ENCODE data around the gene MAS1L.
"Not testable (repeated sequence)": the region's sequence is repeated elsewhere in the genome, so short reads cannot be mapped to it uniquely, and the experiment has no call there.

The MAS1L gene

DNA sequence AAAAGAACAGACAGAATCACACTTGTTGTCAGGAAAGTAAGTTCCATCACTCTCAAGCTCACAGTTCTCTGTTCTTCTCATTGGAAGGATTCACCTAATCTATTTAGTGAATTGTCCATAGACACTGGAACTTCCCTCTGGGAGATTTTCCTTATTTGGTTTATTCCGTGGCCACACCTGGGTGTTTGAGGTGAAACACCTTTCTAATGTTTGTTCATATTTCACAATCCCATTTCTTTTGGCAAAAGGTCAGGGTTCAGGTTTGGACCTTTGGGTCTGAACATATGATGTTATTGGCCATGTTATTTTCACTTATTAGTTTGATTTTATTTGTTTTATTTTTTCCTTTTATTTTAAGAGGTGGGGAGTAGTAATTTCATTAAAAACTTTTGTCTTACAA lies 4.0 kb downstream of the MAS1L start:
- no peak for DNase-seq (ENCODE audit: low read depth in 4 of 4, low spot score in 1 of 4)

DNA sequence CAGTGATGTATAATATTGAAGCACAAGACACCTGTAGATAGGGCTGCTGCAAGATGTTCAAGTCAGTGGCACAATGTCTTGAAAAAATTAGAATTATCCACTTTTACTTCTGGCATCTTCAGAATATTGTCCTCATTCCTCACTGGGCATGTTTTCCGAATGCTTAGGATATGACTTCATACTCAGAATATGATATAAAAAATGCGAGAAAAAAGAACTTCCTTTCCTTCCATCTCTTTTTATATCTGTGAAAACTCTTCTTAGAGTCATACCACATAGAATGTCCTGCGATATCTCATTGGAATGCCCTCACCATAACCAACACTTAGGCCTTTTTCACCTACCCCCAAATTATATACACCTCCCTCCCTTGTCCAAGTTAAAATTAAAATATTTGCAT lies 4.6 kb downstream of the MAS1L start:
- DNase-seq (ENCODE audit: low read depth in 4 of 4, low spot score in 1 of 4): no peak

GRCh38 chr6:29479560-29479959 lies 8.2 kb downstream of the MAS1L start:
- DNase-seq (ENCODE audit: low read depth in 4 of 4, low spot score in 1 of 4): no peak

DNA sequence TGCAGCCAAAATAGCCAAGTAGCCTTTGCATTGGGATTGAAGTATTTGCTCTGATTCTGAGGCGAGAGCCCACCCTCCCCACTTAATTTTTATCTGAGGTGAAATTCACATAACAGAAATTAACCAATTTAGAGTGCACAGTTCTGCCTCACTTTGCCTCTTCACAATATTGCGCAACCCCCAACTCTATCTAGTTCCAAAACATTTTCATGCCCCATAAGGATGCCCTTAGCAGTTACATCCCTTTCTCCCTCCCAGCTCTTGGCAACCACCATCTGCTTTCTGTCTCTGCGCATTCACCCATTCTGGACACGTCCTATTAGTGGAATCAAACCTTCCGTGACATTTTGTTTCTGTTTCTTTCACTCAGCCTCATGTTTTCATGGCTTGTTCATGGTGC lies 9.0 kb downstream of the MAS1L start:
- DNase-seq (ENCODE audit: low read depth in 4 of 4, low spot score in 1 of 4): no peak

GRCh38 chr6:29477923-29478450 lies 9.8 kb downstream of the MAS1L start:
- no peak for DNase-seq (ENCODE audit: low read depth in 4 of 4, low spot score in 1 of 4)

DNA sequence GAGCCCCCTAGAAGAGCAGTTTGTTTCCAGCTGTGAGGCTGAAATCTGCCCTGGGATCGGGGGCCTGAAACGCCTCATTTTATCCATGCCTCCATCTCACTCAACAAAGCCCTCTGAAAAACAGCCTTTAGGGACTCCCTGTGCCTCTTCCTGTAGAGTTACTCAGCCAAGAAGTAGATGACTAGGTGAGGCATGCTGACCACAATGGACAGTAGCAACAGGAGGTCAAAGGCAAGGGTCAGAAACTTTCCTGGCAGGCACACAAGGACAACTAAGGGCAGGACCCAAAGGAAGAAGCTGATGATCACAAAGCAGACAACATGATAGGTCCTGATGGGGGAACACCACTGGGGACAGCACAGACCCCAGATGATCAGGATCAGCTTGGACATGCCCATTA lies 12.8 kb downstream of the MAS1L start:
- no peak for DNase-seq (ENCODE audit: low read depth in 4 of 4, low spot score in 1 of 4)

- DNase-seq (ENCODE audit: low read depth in 4 of 4, low spot score in 1 of 4): no peak
Measured at GRCh38 chr6:29466241-29466640, 21.5 kb downstream of the MAS1L start.

GRCh38 chr6:29465801-29466200 lies 22.0 kb downstream of the MAS1L start:
- DNase-seq (ENCODE audit: low read depth in 4 of 4, low spot score in 1 of 4): no peak

- no peak for DNase-seq (ENCODE audit: low read depth in 4 of 4, low spot score in 1 of 4)
Measured at GRCh38 chr6:29465279-29465678, 22.5 kb downstream of the MAS1L start.

DNA sequence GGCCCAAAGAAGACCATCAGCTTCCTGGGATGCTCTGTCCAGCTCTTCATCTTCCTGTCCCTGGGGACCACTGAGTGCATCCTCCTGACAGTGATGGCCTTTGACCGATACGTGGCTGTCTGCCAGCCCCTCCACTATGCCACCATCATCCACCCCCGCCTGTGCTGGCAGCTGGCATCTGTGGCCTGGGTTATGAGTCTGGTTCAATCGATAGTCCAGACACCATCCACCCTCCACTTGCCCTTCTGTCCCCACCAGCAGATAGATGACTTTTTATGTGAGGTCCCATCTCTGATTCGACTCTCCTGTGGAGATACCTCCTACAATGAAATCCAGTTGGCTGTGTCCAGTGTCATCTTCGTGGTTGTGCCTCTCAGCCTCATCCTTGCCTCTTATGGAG lies 25.7 kb downstream of the MAS1L start:
- DNase-seq (ENCODE audit: low read depth in 4 of 4, low spot score in 1 of 4): no peak

DNA sequence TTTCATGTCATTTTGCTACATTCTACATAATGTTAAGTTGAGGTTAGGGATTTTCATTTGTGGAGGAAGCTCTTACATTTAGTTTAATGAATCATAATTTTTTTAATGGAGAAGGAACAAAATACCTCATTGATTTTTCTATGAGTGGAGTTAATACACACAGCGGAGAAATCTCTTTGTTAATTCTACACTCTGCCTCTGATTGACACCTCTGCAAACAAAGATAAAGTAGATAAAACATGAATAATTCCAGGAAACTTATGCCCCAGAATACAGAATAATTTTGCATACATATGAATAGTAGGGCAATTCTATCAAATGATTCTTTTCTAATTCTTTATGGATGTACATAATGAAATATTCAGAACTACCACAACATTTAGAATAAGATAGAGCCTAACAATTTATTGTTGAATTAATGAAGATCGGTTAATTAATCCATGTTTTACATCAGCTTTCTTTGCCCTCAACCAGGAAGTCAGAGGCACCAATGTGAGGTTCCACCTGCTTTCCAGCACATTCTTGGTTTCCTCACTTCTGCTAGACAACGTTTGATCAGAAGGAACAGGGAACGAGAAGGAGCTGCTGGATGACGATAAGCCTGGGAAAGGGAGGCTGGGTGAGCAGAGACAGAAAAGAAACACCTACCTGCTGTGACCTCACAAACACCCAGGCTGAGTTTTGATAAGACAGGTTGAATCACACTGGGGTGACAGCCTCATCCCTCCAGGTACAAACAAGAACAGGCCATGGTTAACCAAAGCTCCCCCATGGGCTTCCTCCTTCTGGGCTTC lies 26.5 kb downstream of the MAS1L start:
- DNase-seq (ENCODE audit: low read depth in 4 of 4, low spot score in 1 of 4): no peak

GRCh38 chr6:29456971-29457370 lies 30.8 kb downstream of the MAS1L start, which contains the start of the genes OR11A1 and OR2H1:
TSS of gene OR11A1 (minus strand) at chr6:29457071. CDS start at chr6:29427641, 29,430 bp downstream.
TSS of gene OR2H1 (plus strand) at chr6:29457155. CDS start at chr6:29461770, 4,615 bp downstream.
- DNase-seq (ENCODE audit: low read depth in 4 of 4, low spot score in 1 of 4): no peak

DNA sequence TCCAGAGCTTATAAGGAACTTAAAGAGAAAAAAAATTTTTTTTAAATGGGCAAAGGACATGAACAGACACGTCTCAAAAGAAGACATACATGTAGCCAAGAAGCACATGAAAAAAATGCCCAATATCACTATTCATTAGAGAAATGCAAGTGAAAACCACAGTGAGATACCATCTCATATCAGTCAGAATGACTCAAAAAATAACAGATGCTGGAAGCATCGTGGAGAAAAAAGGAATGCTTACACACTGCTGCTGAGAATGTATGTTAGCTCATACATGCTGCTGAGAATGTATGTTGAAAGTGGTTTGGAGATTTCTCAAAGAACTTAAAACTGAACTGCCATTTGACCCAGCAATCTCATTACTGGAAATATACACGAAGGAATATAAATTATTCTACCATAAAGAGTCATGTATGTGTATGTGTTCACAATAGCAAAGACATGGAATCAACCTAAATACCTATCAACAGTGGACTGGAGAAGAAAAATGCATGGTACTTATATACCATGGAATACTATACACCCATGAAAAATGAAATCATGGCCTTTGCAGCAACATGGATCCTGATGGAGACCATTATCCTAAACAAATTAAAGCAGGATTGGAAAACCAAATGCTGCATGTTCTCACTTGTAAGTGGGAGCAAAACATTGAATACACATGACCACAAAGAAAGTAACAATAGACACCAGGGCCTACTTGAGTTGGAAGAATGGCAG lies 36.1 kb downstream of the MAS1L start:
- no peak for DNase-seq (ENCODE audit: low read depth in 4 of 4, low spot score in 1 of 4)

DNA sequence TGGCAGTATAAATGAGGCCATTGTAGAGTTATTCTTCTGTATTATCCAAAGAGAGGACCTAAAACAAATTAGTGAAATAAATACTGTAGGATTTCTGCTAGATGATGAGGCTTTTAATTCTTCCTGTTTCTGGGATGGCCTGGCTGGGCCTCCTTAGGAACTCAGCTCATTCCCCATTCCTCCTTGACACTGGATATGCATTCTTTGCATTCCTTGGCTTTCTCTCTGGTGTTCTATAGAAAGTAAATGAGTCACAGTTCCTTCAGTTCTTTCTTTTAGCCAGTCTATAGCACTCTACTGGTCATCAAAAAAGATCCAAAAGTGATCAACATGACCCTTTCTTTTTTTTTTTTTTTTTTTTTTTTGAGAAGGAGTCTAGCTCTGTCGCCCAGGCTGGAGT lies 40.1 kb downstream of the MAS1L start:
- no peak for DNase-seq (ENCODE audit: low read depth in 4 of 4, low spot score in 1 of 4)

GRCh38 chr6:29444031-29444430 lies 43.7 kb downstream of the MAS1L start:
- not testable (repeated sequence) for DNase-seq (ENCODE audit: low read depth in 4 of 4, low spot score in 1 of 4)

GRCh38 chr6:29442719-29443118 lies 45.0 kb downstream of the MAS1L start:
- DNase-seq (ENCODE audit: low read depth in 4 of 4, low spot score in 1 of 4): no peak

DNA sequence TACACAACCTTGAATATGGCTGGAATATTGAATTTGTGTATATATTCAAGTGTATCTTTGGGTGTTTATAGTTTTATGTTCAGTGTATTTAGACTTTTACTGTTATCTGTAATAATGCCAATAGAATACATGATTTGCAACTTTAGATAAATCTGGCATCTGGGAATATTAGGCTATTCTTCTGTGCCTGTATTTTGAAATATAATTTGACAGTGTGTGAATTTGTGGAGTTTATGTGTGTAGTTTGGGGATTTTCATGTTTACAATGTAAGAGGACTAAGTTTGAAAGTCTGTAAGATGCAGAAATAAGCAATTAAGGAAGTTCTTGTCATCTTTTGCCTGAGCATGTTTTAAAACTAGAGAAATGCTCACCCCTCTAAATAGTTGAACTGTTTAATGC lies 48.8 kb downstream of the MAS1L start, which contains the start of gene OR10C1:
Gene OR10C1 (plus strand): TSS at position 301 of the 400 bp plus-strand sequence. CDS start 710 bp downstream, outside the sequence.
- DNase-seq (ENCODE audit: low read depth in 4 of 4, low spot score in 1 of 4): no peak

DNA sequence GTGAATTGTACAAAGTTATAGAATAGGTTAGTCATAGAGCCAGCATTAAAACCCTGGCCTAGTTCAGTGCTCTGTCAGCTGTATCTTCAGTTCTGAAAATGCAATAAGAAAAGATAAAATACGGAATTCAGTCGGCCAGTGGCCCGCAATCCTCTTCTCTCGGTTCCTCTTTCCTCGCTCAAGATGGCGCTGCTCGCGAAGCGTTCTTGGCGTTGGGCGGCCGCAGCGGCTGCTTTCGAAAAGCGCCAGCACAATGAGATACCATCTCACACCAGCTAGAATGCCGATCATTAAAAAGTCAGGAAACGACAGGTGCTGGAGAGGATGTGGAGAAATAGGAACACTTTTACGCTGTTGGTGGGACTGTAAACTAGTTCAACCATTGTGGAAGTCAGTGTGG lies 51.0 kb downstream of the MAS1L start:
- not testable (repeated sequence) for DNase-seq (ENCODE audit: low read depth in 4 of 4, low spot score in 1 of 4)
